Ovary (tissue), 3 donors: ENCODE results near the gene SPDYE6.

Source experiments
- CTCF ChIP-seq, 3 donors: fragments of 450-650 bp in 2 of 3; fragments of 200-600 bp in 1 of 3; IDR thresholded peaks; one replicate each; pipeline versions ENCODE4 v1.5.1 to v1.8.0; 2016 to 2022; ENCODE audit warnings: antibody characterized with exemption in 3 of 3, mild to moderate bottlenecking in 1 of 3
- POLR2A ChIP-seq: fragments of 450-650 bp; IDR thresholded peaks from one replicate; pipeline ENCODE4 v1.6.1; 2017; ENCODE audit warnings: antibody characterized with exemption, mild to moderate bottlenecking, moderate library complexity
- donor health status: DM: no; HTN: no; CAD: no.

- TF ChIP-seq CTCF (IDR thresholded peaks at IDR 0.05) (no peak), POLR2A (no peak)
Measured at GRCh38 chr7:102320601-102321350, 35.5 kb downstream of the SPDYE6 start.
